C4-2B (cell line): ENCODE data around the gene SORCS1.

Experiments used
- ZFX ChIP-seq: fragments of 450-650 bp; IDR thresholded peaks from 2 replicates; pipeline ENCODE4 v1.6.1; 2017
- TF ChIP-seq, protein P1 (sequence below): fragments of 450-650 bp; conservative IDR thresholded peaks from 2 replicates; pipeline ENCODE4 v1.5.1; 2017; ENCODE audit warnings: mild to moderate bottlenecking

DNA sequence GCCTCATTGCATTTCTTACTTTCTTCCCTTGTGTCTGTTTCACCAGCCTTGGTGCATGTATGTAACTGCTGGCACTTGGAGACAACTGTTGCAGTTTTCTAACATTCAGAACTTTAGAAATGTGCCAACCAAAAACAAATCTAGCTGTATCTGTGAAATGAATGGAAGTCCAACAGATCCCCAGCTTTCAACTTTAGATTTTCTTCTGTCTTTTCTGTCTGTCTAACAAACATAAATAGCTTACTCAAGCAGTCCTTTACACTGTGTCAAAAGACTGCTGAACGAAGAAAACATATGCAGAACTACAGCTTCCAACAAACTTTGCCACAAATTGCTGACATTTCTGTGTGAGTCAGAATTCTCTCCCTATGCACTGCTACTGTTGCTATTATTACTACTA lies 30.9 kb downstream of the SORCS1 start:
- TF ChIP-seq, protein P1, sequence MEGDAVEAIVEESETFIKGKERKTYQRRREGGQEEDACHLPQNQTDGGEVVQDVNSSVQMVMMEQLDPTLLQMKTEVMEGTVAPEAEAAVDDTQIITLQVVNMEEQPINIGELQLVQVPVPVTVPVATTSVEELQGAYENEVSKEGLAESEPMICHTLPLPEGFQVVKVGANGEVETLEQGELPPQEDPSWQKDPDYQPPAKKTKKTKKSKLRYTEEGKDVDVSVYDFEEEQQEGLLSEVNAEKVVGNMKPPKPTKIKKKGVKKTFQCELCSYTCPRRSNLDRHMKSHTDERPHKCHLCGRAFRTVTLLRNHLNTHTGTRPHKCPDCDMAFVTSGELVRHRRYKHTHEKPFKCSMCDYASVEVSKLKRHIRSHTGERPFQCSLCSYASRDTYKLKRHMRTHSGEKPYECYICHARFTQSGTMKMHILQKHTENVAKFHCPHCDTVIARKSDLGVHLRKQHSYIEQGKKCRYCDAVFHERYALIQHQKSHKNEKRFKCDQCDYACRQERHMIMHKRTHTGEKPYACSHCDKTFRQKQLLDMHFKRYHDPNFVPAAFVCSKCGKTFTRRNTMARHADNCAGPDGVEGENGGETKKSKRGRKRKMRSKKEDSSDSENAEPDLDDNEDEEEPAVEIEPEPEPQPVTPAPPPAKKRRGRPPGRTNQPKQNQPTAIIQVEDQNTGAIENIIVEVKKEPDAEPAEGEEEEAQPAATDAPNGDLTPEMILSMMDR = no peak
- no peak for TF ChIP-seq ZFX
